ENCODE measurements around the gene MAN1C1.

GRCh38 chr1:25623007-25623406 is 6.4 kb downstream of the MAN1C1 start:
- TF ChIP-seq ZBTB7A (IDR thresholded peaks at IDR 0.05; ENCODE audit: low read depth) (no peak), EP300 (IDR thresholded peaks at IDR 0.05; ENCODE audit: borderline replicate concordance) (no peak)
